Superior temporal gyrus (tissue), 1 donor: ENCODE measurements around the gene CRYBB3.
"Not testable (repeated sequence)": the region's sequence is repeated elsewhere in the genome, so short reads cannot be mapped to it uniquely, and the experiment has no call there.

Source experiments
- DNase-seq: peaks from one replicate; pipeline ENCODE4 v3.0.0-alpha.2; 2016; ENCODE audit errors: extremely low spot score

The CRYBB3 gene

GRCh38 chr22:25205847-25206246 is 6.2 kb downstream of the CRYBB3 start:
- DNase-seq, result no peak

GRCh38 chr22:25206998-25207397 is 7.3 kb downstream of the CRYBB3 start:
- DNase-seq, result no peak

- no peak for DNase-seq
Observed at GRCh38 chr22:25207553-25208157, 8.0 kb downstream of the CRYBB3 start.

GRCh38 chr22:25208328-25208727 is 8.7 kb downstream of the CRYBB3 start:
- DNase-seq, result no peak

DNA sequence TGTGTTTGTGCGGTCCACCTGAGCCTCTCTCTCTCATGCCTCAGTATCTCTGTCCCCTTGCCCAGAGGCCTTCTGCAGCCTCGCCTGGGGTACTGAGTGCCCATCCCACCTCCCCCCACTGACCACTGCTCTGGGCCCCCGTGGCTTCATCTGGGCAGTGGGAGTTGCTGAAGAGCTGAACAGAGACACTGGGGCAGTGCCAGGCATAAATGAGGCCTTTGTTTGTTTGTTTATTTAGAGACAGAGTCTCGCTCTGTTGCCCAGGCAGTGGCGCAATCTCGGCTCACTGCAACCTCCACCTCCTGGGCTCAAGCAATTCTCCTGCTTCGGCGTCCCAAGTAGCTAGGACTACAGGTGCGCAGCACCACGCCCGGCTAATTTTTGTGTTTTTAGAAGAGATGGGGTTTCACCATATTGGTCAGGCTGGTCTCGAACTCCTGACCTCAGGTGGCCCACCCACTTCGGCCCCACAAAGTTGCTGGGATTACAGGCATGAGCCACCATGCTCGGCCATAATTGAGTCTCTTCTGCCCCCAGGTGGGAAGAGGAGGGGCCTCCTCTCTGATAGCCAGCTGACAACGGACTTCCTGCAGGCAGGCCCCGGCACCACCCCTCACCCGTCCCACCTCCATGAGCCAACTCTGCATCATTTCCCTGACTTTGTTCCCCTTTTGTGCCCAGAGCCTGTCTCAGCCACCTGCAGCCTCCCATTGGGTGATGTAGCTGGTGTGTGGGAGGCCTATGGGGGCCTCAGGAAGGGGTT is 9.3 kb downstream of the CRYBB3 start:
- no peak for DNase-seq

DNA sequence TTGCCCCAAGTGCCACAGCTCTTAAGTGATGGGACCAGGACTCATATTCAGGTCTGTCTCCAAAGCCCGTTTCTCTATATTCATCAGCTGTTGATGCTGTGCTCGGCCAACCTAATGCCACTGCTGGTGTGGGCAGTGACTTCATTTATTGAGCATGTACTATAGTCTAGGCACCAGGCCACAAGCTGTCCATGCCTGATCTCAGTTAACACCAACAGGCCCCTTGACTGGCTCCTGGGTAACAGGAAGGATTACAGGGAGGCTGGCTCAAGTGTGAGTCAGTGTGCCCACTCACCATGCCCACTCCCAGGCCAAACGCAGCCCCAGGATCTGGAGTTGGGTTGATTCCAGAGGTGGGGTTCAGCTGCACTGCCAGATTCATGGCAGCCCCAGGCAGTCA is 11.1 kb downstream of the CRYBB3 start:
- DNase-seq, result no peak

- no peak for DNase-seq
Observed at GRCh38 chr22:25212337-25212736, 12.7 kb downstream of the CRYBB3 start.

GRCh38 chr22:25213221-25213620 is 13.6 kb downstream of the CRYBB3 start:
- DNase-seq, result no peak

DNA sequence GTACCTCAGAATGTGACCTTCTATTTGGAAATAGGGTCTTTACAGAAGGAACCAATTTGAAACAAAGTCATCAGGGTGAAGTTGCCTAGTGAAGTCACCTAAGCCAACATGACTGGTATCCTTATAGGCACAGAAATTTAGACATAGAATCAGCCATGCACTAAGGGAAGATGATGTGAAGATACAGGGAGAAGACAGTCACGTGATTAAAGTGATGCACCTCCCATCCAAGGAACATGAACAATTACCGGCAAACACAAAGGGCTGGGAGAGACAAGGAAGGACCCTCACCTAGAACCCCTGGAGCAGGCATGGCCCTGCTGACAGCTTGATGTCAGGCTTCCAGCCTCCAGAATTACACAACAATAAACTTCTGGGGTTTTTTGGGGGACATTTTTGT is 16.6 kb downstream of the CRYBB3 start:
- DNase-seq, result no peak

GRCh38 chr22:25219211-25219689 is 19.6 kb downstream of the CRYBB3 start, which contains the start of gene CRYBB2:
Gene CRYBB2, plus strand, starts transcription at chr22:25219639. Its CDS starts 1,791 bp downstream, at chr22:25221430.
- no peak for DNase-seq

- no peak for DNase-seq
Observed at GRCh38 chr22:25219948-25220442, 20.3 kb downstream of the CRYBB3 start.

- no peak for DNase-seq
Observed at GRCh38 chr22:25221790-25222189, 22.1 kb downstream of the CRYBB3 start.

GRCh38 chr22:25223269-25223850 is 23.7 kb downstream of the CRYBB3 start:
- DNase-seq, result no peak

GRCh38 chr22:25228822-25229221 is 29.2 kb downstream of the CRYBB3 start:
- DNase-seq, result no peak

GRCh38 chr22:25230760-25231159 is 31.1 kb downstream of the CRYBB3 start:
- DNase-seq, result not testable (repeated sequence)

GRCh38 chr22:25232301-25232700 is 32.6 kb downstream of the CRYBB3 start:
- no peak for DNase-seq

DNA sequence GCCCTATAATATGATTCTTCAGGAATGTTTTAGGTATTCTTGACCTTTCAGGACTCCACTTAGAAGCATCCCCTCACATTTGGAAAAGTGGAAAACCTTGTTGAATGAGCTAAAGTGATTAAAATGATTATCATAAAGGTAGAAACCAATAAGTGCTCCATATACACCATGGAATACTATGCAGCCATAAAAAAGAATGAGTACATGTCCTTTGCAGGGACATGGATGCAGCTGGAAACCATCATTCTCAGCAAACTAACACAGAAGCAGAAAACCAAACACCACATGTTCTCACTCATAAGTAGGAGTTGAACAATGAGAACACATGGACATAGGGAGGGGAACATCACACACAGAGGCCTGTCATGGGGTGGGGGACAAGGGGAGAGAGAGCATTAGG is 34.0 kb downstream of the CRYBB3 start:
- DNase-seq, result not testable (repeated sequence)

DNA sequence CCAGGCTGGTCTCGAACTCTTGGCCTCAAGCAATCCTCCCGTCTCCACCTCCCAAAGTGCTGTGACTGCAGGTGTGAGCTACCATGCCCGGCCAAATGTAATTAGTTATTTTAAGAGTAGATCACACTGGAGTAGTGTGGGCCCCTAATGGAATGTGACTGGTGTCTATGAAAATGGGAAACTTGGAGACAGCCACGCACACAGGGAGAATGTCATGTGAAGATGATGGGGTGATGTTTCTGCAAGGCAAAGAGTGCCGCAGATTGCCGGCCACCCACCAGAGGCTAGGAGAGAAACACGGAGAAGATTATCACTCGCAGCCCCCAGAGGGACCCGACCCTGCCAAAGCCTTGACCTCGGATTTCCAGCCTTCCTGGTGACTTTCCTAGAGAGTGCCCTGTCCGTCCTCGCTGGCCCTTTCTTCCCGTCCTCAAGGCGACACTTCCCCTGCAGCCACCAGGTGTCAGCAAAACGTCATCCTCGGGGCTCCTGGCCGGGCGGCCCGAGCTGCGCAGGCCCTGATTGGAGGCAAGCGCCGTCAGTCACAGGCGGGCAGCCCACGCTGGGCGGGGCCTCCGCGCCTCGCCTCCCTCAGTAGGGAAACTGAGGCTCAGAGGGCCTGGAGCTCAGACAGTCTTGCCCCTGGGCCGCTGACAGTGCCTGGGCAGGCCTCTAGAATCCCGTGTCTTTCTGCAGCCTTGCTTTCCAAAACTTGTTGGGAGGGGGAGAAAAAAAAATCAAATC is 36.1 kb downstream of the CRYBB3 start:
- DNase-seq, result peak; percentile 42

GRCh38 chr22:25236417-25236816 is 36.8 kb downstream of the CRYBB3 start:
- DNase-seq, result no peak

GRCh38 chr22:25237503-25237902 is 37.8 kb downstream of the CRYBB3 start:
- no peak for DNase-seq

DNA sequence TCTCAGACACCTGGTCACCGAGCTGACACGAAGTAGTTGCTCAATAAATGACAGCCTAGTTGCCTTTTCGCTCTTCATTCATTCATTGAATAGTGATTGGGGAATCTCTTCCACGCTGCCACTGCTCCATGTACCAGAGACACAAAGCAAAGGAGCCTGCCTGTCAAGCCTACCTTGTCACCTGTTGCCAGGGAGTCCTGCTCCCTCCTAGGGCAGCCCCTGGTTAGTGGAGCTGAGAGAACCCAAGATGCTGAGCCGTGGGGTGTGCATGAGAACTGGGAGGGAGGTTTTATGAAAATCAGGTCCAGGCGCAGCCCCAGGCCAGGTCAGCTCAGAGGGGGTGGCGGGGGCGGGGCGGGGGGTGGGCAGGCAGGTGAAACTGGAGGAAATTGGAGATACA is 38.4 kb downstream of the CRYBB3 start:
- not testable (repeated sequence) for DNase-seq

- not testable (repeated sequence) for DNase-seq
Observed at GRCh38 chr22:25255169-25255568, 55.5 kb downstream of the CRYBB3 start.
